CD4-positive, alpha-beta T cell (primary cell): ENCODE measurements around the gene TTLL12. TPM values are rescaled to one million over a fixed set of nuclear protein-coding genes. Genes with fewer than 3 reads are reported as not detected.

Source experiments
- ATAC-seq: fragments of 200-7000 bp; cut with Tn5 transposase; one replicate; pipeline ENCODE4 v1.10.0; 2022; ENCODE audit warnings: mild to moderate bottlenecking; ENCODE audit not compliant: poor library complexity
- CTCF ChIA-PET: fragments of 350-600 bp; sonication (Branson Sonifier 250); formaldehyde crosslinking; loops from one replicate; lab custom pipeline; 2021; ENCODE audit warnings: antibody characterized with exemption, inconsistent platforms; lab: Charles Lee
- POLR2A ChIA-PET: fragments of 350-600 bp; sonication (Branson Sonifier 250); formaldehyde crosslinking; loops from one replicate; lab custom pipeline; 2021; ENCODE audit warnings: antibody characterized with exemption, inconsistent platforms; lab: Charles Lee
- DNase-seq, 14 experiments: peaks; one replicate each; pipeline ENCODE4 v3.0.0-alpha.2; 2013 to 2020; ENCODE audit warnings: mixed read lengths in 2 of 14
- H3K27ac ChIP-seq, 2 donors: one replicate each; pipeline versions ENCODE4 v1.5.1 to v1.7.0; 2013; ENCODE audit warnings: low read length in 2 of 2, low read depth in 1 of 2, mild to moderate bottlenecking in 1 of 2
- H3K27me3 ChIP-seq, 2 experiments: 1 replicate in 1 of 2; 2 replicates in 1 of 2; pipeline versions ENCODE4 v1.6.1 to v1.7.0; 2013; ENCODE audit warnings: low read length in 2 of 2, control low read depth in 1 of 2, mild to moderate bottlenecking in 1 of 2, moderate library complexity in 1 of 2; ENCODE audit not compliant: insufficient read depth in 2 of 2, control insufficient read depth in 1 of 2
- H3K36me3 ChIP-seq: one replicate; pipeline ENCODE4 v1.6.1; 2013; ENCODE audit warnings: low read length, control low read depth; ENCODE audit not compliant: insufficient read depth
- H3K4me1 ChIP-seq: one replicate; pipeline ENCODE4 v1.6.1; 2013; ENCODE audit warnings: low read length, control low read depth; ENCODE audit not compliant: insufficient read depth
- H3K4me3 ChIP-seq: one replicate; pipeline ENCODE4 v1.5.1; 2013; ENCODE audit warnings: mild to moderate bottlenecking, low read length, moderate library complexity
- H3K9me3 ChIP-seq, 2 experiments: 1 replicate in 1 of 2; 2 replicates in 1 of 2; pipeline versions ENCODE4 v1.6.1 to v1.7.0; 2013; ENCODE audit warnings: low read length in 2 of 2, mild to moderate bottlenecking in 2 of 2, control low read depth in 1 of 2, moderate library complexity in 1 of 2; ENCODE audit not compliant: control insufficient read depth in 1 of 2, insufficient read depth in 1 of 2
- H3K27ac Mint-ChIP-seq: one replicate; pipeline ENCODE4 v1.8.0; 2020; ENCODE audit warnings: mixed read lengths
- H3K27me3 Mint-ChIP-seq: one replicate; pipeline ENCODE4 v1.8.0; 2021; ENCODE audit warnings: mixed read lengths
- H3K36me3 Mint-ChIP-seq: one replicate; pipeline ENCODE4 v1.8.0; 2021; ENCODE audit warnings: low read depth, mixed read lengths
- H3K4me1 Mint-ChIP-seq: one replicate; pipeline ENCODE4 v1.8.0; 2021; ENCODE audit warnings: low read depth, mixed read lengths
- H3K4me3 Mint-ChIP-seq: one replicate; pipeline ENCODE4 v1.8.0; 2020; ENCODE audit warnings: mild to moderate bottlenecking, mixed read lengths
- H3K9me3 Mint-ChIP-seq: one replicate; pipeline ENCODE4 v1.8.0; 2020; ENCODE audit warnings: mixed read lengths
- intact Hi-C, 2 experiments: fragments of 100-400 bp; cut with DNase I in 1 of 2; cut with micrococcal nuclease in 1 of 2; formaldehyde crosslinking; loops; one replicate each; pipeline versions ENCODE4 v1.15.1 to v1.9.0; 2023 to 2025; cut with DNase I, micrococcal nuclease
- total RNA-seq, 174 experiments: library from RNA in 2 of 174; stranded (reverse) in 2 of 174; gene quantifications; one replicate each; pipeline ENCODE4 v1.2.3 and lab custom pipeline; 2021 to 2026
- TF ChIP-seq, protein P1 (sequence below): fragments of 200-600 bp; IDR thresholded peaks from one replicate; pipeline ENCODE4 v1.8.0; 2022; ENCODE audit warnings: antibody characterized with exemption, mild to moderate bottlenecking

TTLL12 gene
- total RNA-seq, 2 experiments from 2014 or later = 5.0 to 6.6 TPM

GRCh38 chr22:43144949-43145348 lies 42.0 kb downstream of the TTLL12 start:
- ATAC-seq (no peak), DNase-seq (no peak)
- Mint-ChIP-seq H3K9me3 (no peaks in the 10 kb centered on the region), H3K27me3 (no peaks in the 10 kb centered on the region), H3K4me1 (peaks cover 30% of the 10 kb centered on the region), H3K4me3 (no peak overlapping the region), H3K36me3 (peaks cover 13% of the 10 kb centered on the region), H3K27ac (peak overlapping the region; percentile 30)
- CTCF ChIA-PET = no interaction called here
- H3K4me3 ChIP-seq = no peak overlapping the region
- peaks cover 30% of the 10 kb centered on the region for H3K4me1 ChIP-seq
- POLR2A ChIA-PET = interaction anchor here (4.7 kb wide), 1 partner anchor 43 kb away, joined by 28 read pairs; the partner anchor contains the start of gene TTLL12
- H3K27ac ChIP-seq = no peak overlapping the region
- no peaks in the 10 kb centered on the region for H3K27me3 ChIP-seq
- H3K36me3 ChIP-seq = peaks cover 10% of the 10 kb centered on the region
- intact Hi-C loops = loop anchor here in 1 of 2 experiments (10.0 kb wide), 1 partner anchor 130 kb away; the partner anchor contains the start of gene PACSIN2
- peaks cover 0 to 4% of the 10 kb centered on the region in 2 experiments for H3K9me3 ChIP-seq
- TF ChIP-seq, protein P1, sequence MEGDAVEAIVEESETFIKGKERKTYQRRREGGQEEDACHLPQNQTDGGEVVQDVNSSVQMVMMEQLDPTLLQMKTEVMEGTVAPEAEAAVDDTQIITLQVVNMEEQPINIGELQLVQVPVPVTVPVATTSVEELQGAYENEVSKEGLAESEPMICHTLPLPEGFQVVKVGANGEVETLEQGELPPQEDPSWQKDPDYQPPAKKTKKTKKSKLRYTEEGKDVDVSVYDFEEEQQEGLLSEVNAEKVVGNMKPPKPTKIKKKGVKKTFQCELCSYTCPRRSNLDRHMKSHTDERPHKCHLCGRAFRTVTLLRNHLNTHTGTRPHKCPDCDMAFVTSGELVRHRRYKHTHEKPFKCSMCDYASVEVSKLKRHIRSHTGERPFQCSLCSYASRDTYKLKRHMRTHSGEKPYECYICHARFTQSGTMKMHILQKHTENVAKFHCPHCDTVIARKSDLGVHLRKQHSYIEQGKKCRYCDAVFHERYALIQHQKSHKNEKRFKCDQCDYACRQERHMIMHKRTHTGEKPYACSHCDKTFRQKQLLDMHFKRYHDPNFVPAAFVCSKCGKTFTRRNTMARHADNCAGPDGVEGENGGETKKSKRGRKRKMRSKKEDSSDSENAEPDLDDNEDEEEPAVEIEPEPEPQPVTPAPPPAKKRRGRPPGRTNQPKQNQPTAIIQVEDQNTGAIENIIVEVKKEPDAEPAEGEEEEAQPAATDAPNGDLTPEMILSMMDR = no peak

- Histone ChIP-seq H3K4me1 (peaks cover 24% of the 10 kb centered on the region), H3K27ac (peak within 1 kb of the TSS; percentile 65 to 67), H3K36me3 (peaks cover 20% of the 10 kb centered on the region), H3K27me3 (no peaks in the 10 kb centered on the region), H3K4me3 (peak within 1 kb of the TSS; percentile 75), H3K9me3 (peaks cover 0 to 4% of the 10 kb centered on the region in 2 experiments)
- TF ChIP-seq, protein P1 = no peak
- intact Hi-C loops = loop anchor here in 1 of 2 experiments (1.0 to 10.0 kb wide), 4 partner anchors 31 to 128 kb away; partner anchors contain the start of genes PACSIN2, TTLL1 and TTLL12
- DNase-seq = peak; percentile 64 to 88 (median 73)
- Mint-ChIP-seq H3K9me3 (no peaks in the 10 kb centered on the region), H3K4me3 (peak within 1 kb of the TSS; percentile 91), H3K27me3 (no peaks in the 10 kb centered on the region), H3K27ac (peak within 1 kb of the TSS; percentile 95), H3K4me1 (peaks cover 28% of the 10 kb centered on the region), H3K36me3 (peaks cover 31% of the 10 kb centered on the region)
- POLR2A ChIA-PET = interaction anchor here (0.9 to 4.7 kb wide), 4 partner anchors 8 to 128 kb away, joined by 3 to 28 read pairs (median 7); partner anchors contain the start of genes PACSIN2 and TTLL12
- ATAC-seq = peak; percentile 86
- CTCF ChIA-PET = interaction anchor here (1.0 to 1.7 kb wide), 2 partner anchors 10 to 44 kb away, joined by 3 to 4 read pairs; partner anchors contain the start of gene TTLL12
Observed at GRCh38 chr22:43142880-43143562, 43.9 kb downstream of the TTLL12 start, which contains the start of gene MCAT. TSS of gene MCAT (minus strand) at chr22:43143398. CDS start at chr22:43143348, 50 bp downstream.

- Mint-ChIP-seq H3K27ac (no peak overlapping the region), H3K36me3 (peaks cover 73% of the 10 kb centered on the region)
- POLR2A ChIA-PET = interaction anchor here (0.9 kb wide), 1 partner anchor 26 kb away, joined by 3 read pairs; the partner anchor contains the start of gene BIK
Observed at GRCh38 chr22:43136801-43137200, 50.1 kb downstream of the TTLL12 start.

More at GRCh38 chr22:43136801-43137200, 50.1 kb downstream of the TTLL12 start:
- no peaks in the 10 kb centered on the region for H3K27me3 ChIP-seq
- TF ChIP-seq, protein P1 = no peak
- Mint-ChIP-seq H3K4me3 (no peak overlapping the region), H3K27me3 (no peaks in the 10 kb centered on the region), H3K4me1 (peaks cover 8% of the 10 kb centered on the region), H3K9me3 (no peaks in the 10 kb centered on the region)
- no peak for DNase-seq
- H3K9me3 ChIP-seq = no peaks in the 10 kb centered on the region
- H3K36me3 ChIP-seq = peaks cover 56% of the 10 kb centered on the region
- intact Hi-C loops = no loop called here
- no peak for ATAC-seq
- H3K4me1 ChIP-seq = peaks cover 3% of the 10 kb centered on the region
- no peak overlapping the region for H3K27ac ChIP-seq
- no peak overlapping the region for H3K4me3 ChIP-seq
- CTCF ChIA-PET = no interaction called here
